Measurements from ENCODE around the gene MOCS1.

- no peak for TF ChIP-seq CTCF (IDR thresholded peaks at IDR 0.05)
- no peak for TF ChIP-seq POLR2A (IDR thresholded peaks at IDR 0.05)
Observed at GRCh38 chr6:39931607-39932006, 2.7 kb downstream of the MOCS1 start.
